Stimulated activated CD4-positive, alpha-beta T cell treated with anti-CD3 and anti-CD28 coated beads, TNF-alpha, amount 100 ng/mL, for 4 hours (primary cell): ENCODE measurements around the gene RPL21.
"Not testable (repeated sequence)": the region's sequence is repeated elsewhere in the genome, so short reads cannot be mapped to it uniquely, and the experiment has no call there.

ENCODE experiments used
- DNase-seq, 3 experiments: peaks; one replicate each; pipeline ENCODE4 v3.0.0-alpha.2; 2020; ENCODE audit warnings: low read depth in 3 of 3

Gene RPL21

DNA sequence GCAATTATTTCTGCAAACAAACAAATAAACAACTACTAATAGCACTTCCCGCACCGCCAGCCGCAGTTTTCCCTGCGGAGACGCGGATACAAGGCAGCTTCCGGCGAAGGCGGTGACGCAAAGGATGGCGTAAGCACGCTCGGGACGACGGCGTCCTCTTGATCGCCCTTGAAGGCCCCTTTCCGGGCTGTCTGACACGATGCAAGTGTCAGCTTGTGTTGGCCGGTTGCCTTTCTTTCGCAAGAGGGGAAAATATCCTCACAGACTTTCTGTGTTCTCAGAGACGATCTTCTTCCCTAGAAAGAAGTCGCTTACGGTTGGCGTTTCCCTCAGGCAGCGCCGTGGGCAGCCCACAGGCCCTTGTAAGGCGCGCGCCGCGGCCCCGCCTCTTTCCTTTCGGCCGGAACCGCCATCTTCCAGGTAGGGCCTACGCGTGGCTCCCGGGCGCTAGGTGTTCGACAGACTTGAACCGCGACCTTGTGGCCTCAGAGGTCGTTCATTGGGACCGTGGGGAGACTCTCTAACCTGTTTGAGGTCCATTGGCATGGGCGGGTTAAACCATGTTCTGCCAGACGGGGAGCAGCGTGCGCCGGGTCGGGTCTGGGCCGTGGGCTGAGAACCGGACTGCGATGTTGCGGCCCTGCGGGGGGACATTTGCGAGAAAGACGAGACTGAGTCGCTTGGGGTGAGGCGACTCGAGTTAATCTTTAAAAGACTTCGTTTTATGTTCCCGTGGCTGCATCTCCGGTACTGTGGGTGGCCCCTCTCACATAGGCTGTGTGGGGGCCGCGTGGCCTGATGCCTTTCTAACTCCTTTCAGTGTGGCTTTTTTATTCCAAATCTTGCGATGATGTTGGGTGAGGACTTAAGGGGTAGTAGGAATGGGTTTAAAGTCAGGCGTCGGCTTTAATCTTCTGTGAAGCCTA lies at the start of gene RPL21:
Gene RPL21, plus strand, starts transcription at position 393 of the 926 bp plus-strand sequence. CDS start 2,219 bp downstream, outside the sequence.
- peak; percentile 82 to 88 (median 85) for DNase-seq

DNA sequence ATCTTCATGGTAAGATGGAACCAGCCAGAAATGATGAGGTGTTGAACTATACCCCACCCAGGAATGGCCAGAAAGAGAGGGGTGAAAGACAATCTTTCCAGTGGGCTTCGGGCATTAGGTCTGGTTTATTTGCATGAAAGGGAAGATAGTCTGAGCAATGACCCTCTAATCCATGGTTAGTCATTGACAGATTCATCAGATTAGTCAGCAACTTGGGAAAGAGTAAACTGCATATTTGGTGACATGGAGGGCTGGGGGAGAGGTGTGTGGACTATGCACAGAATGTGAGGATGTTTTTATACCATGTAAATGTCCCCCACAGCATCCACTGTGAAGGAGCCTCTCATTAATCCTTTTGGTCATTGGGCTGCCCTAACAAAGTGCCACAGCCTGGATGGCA lies 49.7 kb upstream of the RPL21 start:
- DNase-seq, result no peak

DNA sequence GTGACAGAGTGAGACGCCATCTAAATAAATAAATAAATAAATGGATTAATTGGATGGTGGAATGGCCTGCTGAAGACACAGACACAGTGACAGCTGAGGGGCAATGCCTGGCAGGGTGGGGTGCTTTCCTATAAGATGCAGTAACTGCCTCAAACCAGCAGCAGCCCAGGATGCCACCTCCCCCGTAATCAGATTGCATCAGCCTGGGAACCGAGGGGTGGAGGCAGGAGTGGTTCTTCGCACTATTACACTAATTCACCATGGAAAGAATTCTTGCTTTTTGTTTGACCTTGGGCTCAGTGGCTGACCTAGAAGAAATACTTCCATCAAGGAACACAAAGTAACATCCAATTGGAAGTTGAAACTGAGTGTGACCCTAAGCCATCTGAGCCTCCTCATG lies 48.2 kb upstream of the RPL21 start:
- DNase-seq, result no peak

DNA sequence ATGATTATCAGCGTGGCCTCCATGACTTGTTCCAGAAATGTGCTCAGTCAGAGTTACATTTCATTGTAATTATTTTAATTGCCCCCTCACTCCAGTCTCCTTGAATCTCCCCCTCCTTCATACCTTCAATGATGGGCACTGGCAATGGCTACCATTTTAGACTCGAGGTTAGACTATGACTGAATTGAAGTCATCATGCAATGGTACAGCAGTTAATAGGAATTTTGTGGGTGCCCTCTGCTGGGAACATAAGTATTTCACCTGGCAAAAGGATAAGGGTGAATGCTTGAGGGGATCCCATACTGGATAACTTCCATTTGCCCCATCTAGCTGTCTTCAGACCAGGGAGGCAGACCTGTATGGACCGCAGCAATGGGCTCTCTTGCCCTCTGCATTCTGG lies 47.5 kb upstream of the RPL21 start:
- DNase-seq, result no peak

DNA sequence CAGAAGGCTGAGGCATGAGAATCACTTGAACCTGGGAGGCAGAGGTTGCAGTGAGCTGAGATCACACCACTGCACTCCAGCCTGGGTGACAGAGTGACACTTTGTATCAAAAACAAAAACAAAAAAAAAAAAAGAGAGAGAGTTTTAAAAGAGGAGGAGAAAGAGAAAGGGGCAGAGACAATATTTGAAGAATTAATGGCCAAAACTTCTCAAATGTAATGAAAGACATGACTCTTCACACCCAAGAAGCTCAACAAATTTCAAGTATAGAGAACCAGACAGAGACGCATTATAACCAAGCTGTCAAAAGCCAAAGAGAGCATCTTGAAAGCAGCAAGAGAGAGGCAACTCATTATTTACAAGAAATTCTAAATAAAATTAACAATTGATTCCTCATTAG lies 42.8 kb upstream of the RPL21 start:
- no peak for DNase-seq

DNA sequence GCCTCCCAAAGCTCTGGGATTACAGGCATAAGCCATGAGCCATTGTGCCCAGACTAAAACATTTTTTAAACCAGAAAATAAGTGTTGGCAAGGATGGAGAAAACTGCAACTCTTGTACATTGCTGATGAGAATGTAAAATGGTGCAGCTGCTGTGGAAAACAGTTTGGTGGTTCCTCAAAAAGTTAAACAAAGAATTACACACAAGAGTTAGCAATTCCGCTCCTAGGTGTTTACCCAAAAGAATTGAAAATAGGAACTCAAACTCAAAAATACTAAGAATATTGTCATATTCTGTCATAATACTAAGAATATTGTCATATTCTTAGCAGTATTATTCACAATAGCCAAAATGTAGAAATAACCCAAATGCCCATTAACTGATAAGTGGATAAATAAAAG lies 40.1 kb upstream of the RPL21 start:
- DNase-seq, result no peak

DNA sequence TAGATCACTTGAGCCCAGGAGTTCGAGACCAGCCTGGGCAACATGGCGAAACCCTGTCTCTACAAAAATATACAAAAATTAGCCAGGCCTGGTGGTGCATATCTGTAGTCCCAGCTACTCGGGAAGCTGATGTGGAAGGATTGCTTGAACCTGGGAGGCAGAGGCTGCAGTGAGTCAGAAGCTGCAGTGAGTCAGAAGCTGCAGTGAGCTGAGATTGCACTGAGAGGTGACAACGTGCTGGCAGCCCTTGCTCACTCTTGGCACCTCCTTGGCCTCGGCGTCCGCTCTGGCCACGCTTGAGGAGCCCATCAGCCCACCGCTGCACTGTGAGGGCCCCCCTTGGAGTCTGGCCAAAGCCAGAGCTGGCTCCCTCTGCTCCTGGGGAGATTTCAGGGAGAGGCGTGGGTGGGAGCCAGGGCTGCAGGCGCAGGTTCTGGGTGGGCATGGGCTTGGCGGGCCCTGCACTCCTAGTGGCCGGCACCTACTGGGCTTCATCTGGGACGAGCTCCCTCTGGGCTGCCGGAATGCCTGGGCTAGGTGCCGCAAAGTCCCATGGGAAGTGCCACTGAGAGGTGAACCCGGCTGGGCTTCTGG lies 39.5 kb upstream of the RPL21 start:
- DNase-seq, result no peak

DNA sequence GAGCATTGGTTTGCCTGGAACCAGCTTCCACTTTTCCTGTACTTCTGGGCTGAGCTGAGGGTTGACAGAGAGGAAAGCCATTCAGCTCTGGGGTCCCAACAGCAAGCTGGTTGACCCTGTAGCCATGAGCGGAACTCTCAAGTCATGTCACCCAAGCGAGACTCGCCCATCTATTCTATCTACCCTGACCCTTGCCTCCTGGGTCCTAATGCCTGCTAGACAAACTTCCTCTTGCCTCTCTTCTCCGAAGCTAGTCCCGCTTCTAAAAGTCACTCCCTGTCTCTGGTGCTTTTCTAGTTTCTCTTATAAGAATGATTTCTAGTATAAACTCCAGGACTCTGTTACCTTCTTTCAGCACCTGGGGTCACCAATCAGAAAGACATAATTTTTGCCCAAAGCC lies 38.0 kb upstream of the RPL21 start:
- not testable (repeated sequence) for DNase-seq

DNA sequence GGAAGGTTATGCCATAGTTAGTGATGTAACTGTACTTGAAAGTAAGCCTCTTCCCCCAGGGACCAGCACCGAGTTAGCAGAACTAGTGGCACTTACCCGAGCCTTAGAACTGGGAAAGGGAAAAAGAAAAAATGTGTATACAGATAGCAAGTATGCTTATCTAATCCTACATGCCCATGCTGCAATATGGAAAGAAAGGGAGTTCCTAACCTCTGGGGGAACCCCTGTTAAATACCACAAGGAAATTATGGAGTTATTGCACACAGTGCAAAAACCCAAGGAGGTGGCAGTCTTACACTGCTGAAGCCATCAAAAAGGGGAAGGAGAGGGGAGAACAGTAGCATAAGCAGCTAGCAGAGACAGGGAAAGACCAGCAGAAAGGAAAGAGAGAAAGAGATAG lies 33.6 kb upstream of the RPL21 start:
- not testable (repeated sequence) for DNase-seq

DNA sequence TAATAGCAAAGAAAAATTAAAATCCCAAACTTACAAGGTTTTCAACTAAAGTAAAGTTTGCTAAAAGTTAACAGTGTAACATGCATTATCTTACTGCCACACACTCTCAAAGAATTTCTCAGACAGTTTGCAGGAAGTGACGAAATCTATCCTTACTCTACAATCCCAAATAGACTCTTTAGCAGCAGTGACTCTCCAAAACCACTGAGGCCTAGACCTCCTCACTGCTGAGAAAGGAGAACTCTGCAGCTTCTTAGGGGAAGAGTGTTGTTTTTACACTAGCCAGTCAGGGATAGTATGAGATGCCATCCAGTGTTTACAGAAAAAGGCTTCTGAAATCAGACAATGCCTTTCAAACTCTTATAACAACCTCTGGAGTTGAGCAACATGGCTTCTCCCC lies 32.5 kb upstream of the RPL21 start:
- not testable (repeated sequence) for DNase-seq

DNA sequence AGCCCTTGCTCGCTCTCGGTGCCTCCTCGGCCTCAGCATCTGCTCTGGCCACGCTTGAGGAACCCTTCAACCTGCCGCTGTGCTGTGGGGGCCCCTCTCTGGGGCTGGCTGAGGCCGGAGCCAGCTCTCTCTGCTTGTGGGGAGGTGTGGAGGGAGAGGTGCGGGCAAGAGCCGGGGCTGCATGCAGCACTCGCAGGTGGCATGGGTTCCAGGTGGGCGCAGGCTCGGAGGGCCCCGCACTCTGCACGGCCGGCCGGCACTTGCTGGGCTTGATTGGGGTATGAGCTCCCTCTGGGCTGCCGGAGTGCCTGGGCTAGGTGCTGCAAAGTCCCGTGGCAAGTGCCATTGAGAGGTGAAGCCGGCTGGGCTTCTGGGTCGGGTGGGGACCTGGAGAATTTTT lies 31.7 kb upstream of the RPL21 start:
- no peak for DNase-seq

DNA sequence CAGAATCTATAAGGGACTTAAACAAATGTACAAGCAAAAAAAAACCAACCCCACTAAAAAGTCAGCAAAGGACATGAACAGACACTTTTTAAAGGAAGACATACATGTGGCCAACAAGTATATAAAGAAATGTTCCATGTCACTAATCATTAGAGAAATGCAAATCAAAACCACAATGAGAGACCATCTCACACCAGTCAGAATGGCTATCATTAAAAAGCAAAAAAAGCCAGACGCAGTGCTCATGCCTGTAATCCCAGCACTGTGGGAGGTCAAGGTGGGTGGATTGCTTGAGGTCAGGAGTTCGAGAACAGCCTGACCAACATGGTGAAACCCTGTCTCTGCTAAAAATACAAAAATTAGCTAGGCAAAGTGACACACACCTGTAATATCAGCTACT lies 29.3 kb upstream of the RPL21 start:
- DNase-seq, result not testable (repeated sequence)

DNA sequence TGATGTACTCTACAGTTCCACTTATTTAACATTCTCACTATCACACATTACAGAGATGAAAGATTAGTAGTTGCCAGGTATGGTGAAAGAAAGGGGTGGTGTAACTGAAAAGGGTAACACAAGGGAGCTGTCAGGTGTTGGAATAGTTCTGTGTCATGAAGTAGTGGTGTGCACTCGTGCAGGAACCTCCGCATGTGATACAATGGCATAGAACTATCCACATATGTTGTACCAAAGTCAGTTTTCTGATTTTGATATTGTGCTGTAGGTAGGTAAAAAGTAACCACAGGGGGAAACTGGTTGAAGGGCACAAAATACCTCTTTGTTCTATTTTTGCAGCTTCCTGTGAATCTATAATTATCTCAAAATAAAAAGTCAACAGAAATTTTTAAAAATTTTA lies 24.4 kb upstream of the RPL21 start:
- DNase-seq, result no peak

DNA sequence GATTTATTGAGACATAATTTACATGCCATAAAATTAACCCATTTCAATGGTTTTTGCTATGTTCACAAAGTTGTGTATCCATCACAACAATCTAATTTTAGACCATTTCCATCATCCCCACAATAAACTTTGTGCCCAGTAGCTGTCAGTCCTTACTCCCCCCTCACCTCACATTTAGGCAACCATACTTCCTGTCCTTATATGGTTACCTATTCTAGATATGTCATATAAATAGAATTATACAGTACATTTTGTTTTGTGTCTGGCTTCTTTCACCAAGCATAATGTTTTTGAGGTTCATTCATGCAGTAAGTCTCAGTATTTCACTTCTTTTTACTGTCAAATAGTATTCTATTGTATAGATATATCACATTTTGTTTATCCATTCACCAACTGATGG lies 23.2 kb upstream of the RPL21 start:
- no peak for DNase-seq

DNA sequence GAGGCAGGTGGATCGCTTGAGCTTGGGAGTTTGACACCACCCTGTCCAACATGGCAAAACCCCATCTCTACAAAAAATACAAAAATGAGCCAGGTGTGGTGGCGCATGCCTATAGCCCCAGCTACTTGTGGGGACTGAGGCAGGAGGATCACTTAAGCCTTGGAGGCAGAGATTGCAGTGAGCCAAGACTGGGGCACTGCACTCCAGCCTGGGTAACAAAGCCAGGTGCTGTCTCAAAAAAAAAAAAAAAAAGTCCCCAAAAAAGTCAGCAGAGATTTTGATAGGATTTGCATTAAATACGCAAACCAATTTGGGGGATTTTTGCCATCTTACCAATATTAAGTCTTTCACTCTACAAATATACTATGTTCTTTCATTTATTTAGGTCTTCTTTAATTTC lies 21.7 kb upstream of the RPL21 start:
- no peak for DNase-seq

DNA sequence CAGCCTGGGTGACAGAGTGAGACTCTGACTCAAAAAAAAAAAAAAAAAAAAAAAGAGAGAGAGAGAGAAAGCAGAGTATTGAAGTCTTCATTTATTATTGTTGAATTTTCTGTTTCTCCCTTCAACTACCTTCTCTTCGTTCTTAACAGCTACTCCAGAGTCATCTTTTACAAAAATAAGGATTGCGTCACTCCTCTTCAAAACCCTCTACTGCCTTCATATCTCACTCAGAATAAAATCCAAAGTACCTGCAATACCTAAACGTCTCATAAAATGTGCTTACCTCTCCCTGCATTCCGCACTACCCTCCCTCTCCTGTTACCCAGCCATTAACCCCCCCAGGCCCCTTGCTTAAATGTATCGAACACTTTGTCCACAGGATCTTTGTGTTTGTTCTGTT lies 17.4 kb upstream of the RPL21 start:
- DNase-seq, result no peak

DNA sequence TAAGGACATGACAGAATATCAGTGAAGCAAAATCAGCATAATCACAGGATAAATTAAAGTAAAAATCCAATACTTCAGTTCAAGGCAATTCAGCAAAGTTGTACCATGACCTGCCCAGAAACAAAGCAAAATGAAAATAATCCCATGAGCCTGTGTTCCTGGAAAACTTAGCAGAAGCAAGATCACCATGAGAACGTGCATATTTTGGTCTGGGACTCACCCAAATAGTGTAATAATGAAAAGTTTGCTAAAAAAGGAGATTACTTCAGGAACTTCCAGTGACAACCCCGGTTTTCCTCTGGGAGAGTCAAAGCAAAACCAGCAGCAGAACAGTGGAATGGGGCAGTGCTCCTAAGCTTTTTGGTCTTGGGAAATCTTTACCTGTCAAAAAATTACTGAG lies 14.9 kb upstream of the RPL21 start:
- DNase-seq, result no peak

DNA sequence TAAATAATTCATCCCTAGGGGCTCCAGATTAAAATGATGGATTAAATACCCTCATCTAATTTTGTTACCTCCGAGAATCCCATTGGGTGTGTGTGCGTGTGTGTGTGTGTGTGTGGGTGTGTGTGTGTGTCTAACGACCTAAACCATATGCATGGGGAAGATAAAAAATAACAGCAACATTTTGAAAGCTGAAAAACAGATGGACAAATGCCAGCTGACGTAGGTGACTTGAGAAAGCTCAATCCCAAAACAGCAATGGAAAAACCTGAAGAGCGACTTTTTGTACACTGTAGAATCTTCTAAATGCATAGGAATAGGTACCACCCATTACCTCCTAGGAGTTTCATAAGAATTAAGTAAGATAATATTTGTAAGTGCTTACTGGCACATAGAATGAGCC lies 8.7 kb upstream of the RPL21 start:
- DNase-seq, result no peak

DNA sequence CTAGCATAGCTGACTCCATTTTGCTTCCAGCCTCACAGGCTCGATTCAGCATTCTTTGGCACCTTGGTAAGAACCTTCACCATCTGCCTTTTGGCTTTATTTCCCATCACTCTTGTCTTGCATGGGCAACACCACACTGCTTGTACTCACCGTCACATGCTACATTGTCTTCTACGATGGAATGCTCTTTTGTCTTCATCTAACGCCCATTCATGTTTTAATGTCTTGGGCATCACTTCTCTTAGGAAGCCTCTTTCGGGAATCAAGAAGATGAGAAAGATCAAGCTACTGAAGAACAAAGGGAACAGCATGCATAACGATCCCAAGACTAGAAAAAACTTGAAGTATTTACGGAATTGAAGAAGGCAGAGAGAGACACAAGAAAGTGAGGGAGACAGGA lies 5.7 kb upstream of the RPL21 start:
- DNase-seq, result no peak

DNA sequence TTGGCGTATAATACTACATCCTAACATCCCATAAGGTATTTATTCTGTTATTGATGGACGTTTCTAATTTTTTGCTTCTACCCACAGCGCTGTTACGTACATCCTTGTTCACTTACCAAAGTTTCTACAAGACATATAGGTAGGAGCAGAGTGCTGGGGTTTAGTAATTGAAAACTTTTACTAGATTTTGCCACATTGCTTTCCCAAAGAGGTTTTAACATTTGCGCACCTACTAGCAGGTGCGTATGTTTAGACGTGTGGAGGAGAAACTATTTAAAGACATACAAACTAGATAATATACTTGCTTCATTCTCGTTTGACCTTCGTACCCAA lies 559 bp upstream of the RPL21 start:
- no peak for DNase-seq

DNA sequence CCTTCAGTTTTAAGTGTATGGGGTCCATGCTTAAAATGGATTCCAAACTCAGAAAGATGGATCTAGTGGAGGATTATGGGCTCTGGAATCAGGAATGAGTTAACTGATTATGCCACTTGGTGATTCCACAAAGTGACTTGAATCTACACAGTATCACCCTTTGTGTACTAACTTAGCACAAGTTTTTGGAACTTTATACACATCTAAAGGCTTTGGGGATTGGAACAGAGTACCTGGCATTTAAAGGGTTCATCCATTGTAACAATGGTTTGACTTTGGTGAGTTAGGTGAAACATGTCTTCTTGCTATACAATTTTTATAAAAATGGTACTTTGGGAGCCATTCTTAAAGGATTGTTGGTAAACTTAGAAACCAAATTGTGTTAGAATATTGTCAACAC lies 1.1 kb downstream of the RPL21 start:
- no peak for DNase-seq

DNA sequence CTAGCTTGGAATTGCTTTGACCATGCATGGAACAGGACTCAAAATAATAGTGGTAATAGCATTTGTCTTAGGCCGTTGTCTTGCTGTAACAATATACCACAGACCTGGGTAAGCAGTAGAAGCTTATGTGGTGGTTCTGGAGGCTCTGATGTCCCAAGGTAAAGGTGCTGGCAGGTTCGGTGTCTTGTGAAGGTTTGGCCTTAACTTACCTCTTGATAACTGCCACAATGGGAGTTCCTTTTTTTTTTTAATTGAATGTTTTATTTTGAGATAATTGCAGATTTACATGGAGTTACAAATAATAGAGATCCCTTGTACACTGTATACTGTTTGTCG lies 5.8 kb downstream of the RPL21 start:
- no peak for DNase-seq

DNA sequence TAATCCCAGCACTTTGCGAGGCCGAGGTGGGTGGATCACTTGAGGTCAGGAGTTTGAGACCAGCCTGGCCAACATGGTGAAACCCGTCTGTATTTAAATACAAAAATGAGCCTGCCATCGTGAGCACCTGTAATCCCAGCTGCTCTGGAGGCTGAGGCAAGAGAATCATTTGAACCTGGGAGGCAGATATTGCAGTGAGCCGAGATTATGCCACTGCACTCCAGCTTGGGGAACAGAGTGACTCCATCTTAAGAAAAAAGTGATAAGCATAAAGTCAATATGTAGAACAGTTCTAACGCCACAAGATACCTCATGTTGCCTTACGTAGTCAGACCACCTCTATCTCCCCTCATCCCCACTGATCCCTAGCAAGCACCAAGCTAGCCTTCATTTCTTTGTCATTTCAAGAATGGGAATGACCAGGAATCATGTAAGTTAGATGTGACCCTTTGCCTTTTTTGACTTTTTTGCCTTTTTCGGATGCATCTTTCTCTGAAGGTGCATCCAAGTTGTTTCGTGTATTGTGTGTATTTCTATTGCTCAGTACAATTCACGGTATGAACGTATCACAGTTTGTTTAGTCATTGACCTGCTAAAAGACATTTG lies 6.4 kb downstream of the RPL21 start:
- DNase-seq, result no peak
